ENCODE data around the gene LRRC1. TPM values are rescaled to one million over a fixed set of nuclear protein-coding genes. Genes with fewer than 3 reads are reported as not detected.

Gene LRRC1
- total and polyA plus RNA-seq, 2 of the 8 experiments (the other 6 are each of a cell fraction or from before 2014, with no cell fraction given) = 6.7 to 15.9 TPM

DNA sequence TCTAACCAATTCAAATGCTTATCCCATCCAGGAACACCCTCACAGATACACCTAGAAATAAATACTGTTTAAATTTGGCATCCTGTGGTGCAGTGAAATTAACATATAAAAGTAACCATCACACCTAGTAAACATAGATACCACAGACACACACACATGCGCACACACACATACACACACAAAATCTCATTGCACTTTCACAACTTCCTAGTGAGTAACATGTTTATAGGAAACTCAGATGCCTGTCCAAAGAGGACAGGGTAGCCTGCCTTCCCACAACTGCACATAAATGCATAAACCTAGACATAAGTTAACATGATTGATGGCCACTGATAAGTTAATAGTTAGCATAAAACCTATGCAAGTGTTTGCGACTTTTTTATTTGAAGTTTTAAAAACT, 56.8 kb downstream of the LRRC1 start (continued):
- TF ChIP-seq CHD7 (IDR thresholded peaks at IDR 0.05; ENCODE audit: insufficient replicate concordance, low read length) (no peak), TBP (IDR thresholded peaks at IDR 0.05; ENCODE audit: low read depth, low read length) (no peak), NRF1 (IDR thresholded peaks at IDR 0.05; ENCODE audit: low read depth, low read length) (no peak), BACH1 (IDR thresholded peaks at IDR 0.05; ENCODE audit: low read length) (no peak), SIRT6 (IDR thresholded peaks at IDR 0.05; ENCODE audit: low read length) (no peak), EGR1 (IDR thresholded peaks at IDR 0.05; ENCODE audit: borderline replicate concordance, low read depth, low read length) (no peak), HDAC2 (IDR thresholded peaks at IDR 0.05; ENCODE audit: borderline replicate concordance in 1 of 2, low read depth in 2 of 2, low read length in 2 of 2) (no peak), SAP30 (IDR thresholded peaks at IDR 0.05; ENCODE audit: insufficient read depth, insufficient replicate concordance, low read length) (no peak), CREB1 (IDR thresholded peaks at IDR 0.05) (no peak), SIN3A (conservative IDR thresholded peaks at IDR 0.05 in 1 of 2, IDR thresholded peaks at IDR 0.05 in 1 of 2; ENCODE audit: low read depth in 1 of 2, low read length in 2 of 2) (no peak)
